Adrenal gland (tissue), 12 donors: ENCODE measurements around the gene COQ7. TPM values are rescaled to one million over a fixed set of nuclear protein-coding genes. Genes with fewer than 3 reads are reported as not detected.

Experiments
- DNase-seq, 7 donors: peaks; one replicate each; pipeline ENCODE4 v3.0.0-alpha.2; 2019 to 2020
- H3K27ac ChIP-seq, 5 donors: fragments of 200-600 bp; sonication (generic) in 4 of 5; 1 replicate in 3 of 5; 2 replicates in 2 of 5; pipeline versions ENCODE4 v1.5.1 to v1.8.0; 2016 to 2020; ENCODE audit warnings: mild to moderate bottlenecking in 1 of 5
- H3K27me3 ChIP-seq: fragments of 200-600 bp; 2 replicates; pipeline ENCODE4 v1.8.0; 2021
- H3K36me3 ChIP-seq, 2 donors: fragments of 200-600 bp; replicated peaks in 1 of 2; 1 replicate in 1 of 2; 2 replicates in 1 of 2; pipeline versions ENCODE4 v1.5.1 to v1.8.0; 2018 to 2022
- H3K4me1 ChIP-seq, 2 donors: fragments of 200-600 bp; replicated peaks in 1 of 2; 1 replicate in 1 of 2; 2 replicates in 1 of 2; pipeline versions ENCODE4 v1.5.1 to v1.8.0; 2018 to 2021
- H3K4me3 ChIP-seq, 4 donors: fragments of 200-600 bp; sonication (generic) in 3 of 4; one replicate each; pipeline ENCODE4 v1.5.1; 2016 to 2018
- H3K9me3 ChIP-seq, 3 donors: fragments of 200-600 bp; sonication (generic) in 1 of 3; replicated peaks in 1 of 3; 1 replicate in 2 of 3; 2 replicates in 1 of 3; pipeline versions ENCODE4 v1.5.1 to v1.8.0; 2016 to 2021
- CTCF ChIP-seq, 6 experiments: fragments of 450-650 bp in 4 of 6; fragments of 200-600 bp in 2 of 6; sonication (generic) in 1 of 6; IDR thresholded peaks; 1 replicate in 5 of 6; 2 replicates in 1 of 6; pipeline versions ENCODE4 v1.5.1 to v1.8.0; 2016 to 2021; ENCODE audit warnings: antibody characterized with exemption in 6 of 6, mild to moderate bottlenecking in 2 of 6, moderate library complexity in 1 of 6
- POLR2A ChIP-seq, 2 donors: fragments of 450-650 bp; IDR thresholded peaks; one replicate each; pipeline ENCODE4 v1.6.1; 2017; ENCODE audit warnings: antibody characterized with exemption in 2 of 2, mild to moderate bottlenecking in 2 of 2, moderate library complexity in 1 of 2
- WGBS, 4 donors: extraction: QIAGEN DNeasy Blood & Tissue Kit in 2 of 4; methylation state at CpG; one replicate each; pipeline versions ENCODE4 v1.1.5 to v1.1.7; 2013 to 2017; 5-methylcytosine and 5-hydroxymethylcytosine counted together
- intact Hi-C, 2 donors: fragments of 100-400 bp; cut with DNase I; formaldehyde crosslinking; loops; one replicate each; pipeline versions ENCODE4 v1.14.1 to v1.15.0; 2022 to 2023
- polyA plus RNA-seq, 3 donors: library from polyadenylated mRNA; stranded (reverse); fragments of 200-250 nt in 2 of 3; fragments of 350-450 nt in 1 of 3; fragmentation: Illumina TruSeq in 1 of 3; extraction: RNeasy Lipid Tissue Mini Kit (QIAGEN cat#74804) in 1 of 3; gene quantifications; one replicate each; pipeline ENCODE4 v1.2.3, GENCODE V29; 2013 to 2014
- total RNA-seq, 9 donors: library from RNA; depleted of rRNA in 4 of 9; stranded (reverse); fragments of >200 nt in 4 of 9; fragments of 120-200 nt in 1 of 9; fragmentation: NEBNext Ultra II Directional in 1 of 9; extraction: Animal tissue kit (Norgen Biotek cat#: 25700) in 1 of 9; gene quantifications; one replicate each; pipeline versions ENCODE4 v1.1.0 to v1.2.4, GENCODE V29; 2013 to 2023
- donor health status: healthy with polysubstance abuse.
- donor health status: Bipolar disorder and iron deficiency.
- donor health status: DM: yes; HTN: yes; CAD: no.
- donor health status: DM: no; HTN: no; CAD: no.
- donor health status: DM: no; HTN: no; CAD: no.
- donor health status: DM: yes; HTN: yes; CAD: no.

Gene COQ7
- total and polyA plus RNA-seq, 12 donors: 14.9 to 41.8 (median 24.8) TPM

DNA sequence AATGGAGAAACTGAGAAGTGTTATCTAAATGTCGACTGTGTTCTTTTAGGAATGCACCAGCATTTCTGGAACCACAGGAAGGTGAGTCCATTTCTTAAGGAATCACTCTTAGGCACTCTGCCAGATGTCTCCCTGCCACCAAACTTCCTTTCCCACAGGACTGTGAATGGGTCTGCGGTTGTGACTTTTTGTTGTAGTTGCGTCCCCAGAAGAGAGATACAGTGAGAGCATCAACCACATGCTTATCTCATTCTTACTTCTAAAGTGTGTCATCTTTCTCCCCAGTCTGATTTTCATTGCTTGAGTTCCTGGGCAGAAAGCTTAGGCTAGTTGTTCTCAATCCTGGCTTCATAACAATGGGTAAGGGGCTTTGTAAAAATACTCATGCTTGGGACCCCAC lies 59.8 kb downstream of the COQ7 start:
- intact Hi-C loops: no loop called here
- WGBS, 4 donors: 73 to 79% (median 77%) methylated on average over 3 of the region's 3 CpGs
- H3K4me3 ChIP-seq: no peak overlapping the region
- peaks cover 8 to 26% of the 10 kb centered on the region in 2 donors for H3K4me1 ChIP-seq
- H3K9me3 ChIP-seq: no peaks in the 10 kb centered on the region
- H3K36me3 ChIP-seq: no peaks in the 10 kb centered on the region
- H3K27ac ChIP-seq: peak overlapping the region in 1 of 5 donors; percentile 42
- DNase-seq: no peak
- no peak for TF ChIP-seq CTCF (IDR thresholded peaks at IDR 0.05)
- no peaks in the 10 kb centered on the region for H3K27me3 ChIP-seq

DNA sequence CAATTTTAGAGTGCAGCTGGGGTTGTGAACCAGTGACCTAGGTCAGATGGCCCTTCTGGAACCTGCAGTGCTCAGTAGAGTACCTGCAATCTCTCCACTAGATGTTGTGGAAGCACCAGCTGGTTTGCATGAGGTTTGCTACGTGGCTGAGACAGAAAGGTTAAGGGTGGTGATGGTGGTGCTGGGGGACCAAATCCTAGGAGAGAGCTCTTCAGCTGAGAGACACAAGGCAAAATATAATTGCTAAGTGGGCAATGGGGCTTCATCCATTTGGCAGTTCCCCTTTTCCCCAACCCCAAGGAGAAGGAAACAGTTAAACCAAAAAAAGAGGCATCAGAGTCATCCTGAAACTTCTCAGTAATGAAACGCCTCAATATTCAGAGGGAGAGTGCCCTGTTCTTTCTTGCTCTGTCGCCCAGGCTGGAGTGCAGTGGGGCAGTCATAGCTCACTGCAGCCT lies 60.3 kb downstream of the COQ7 start:
- H3K27ac ChIP-seq: peak overlapping the region in 1 of 5 donors; percentile 42
- intact Hi-C loops: no loop called here
- DNase-seq: no peak

GRCh38 chr16:19128454-19129200 lies 61.2 kb downstream of the COQ7 start:
- Histone ChIP-seq H3K36me3 (no peaks in the 10 kb centered on the region), H3K4me3 (no peak overlapping the region), H3K27ac (no peak overlapping the region), H3K9me3 (no peaks in the 10 kb centered on the region), H3K4me1 (peaks cover 8 to 30% of the 10 kb centered on the region in 2 donors), H3K27me3 (no peaks in the 10 kb centered on the region)
- 71 to 78% (median 75%) methylated on average over 7 of the region's 7 CpGs for WGBS, 4 donors
- DNase-seq: no peak
- TF ChIP-seq CTCF (IDR thresholded peaks at IDR 0.05): no peak
- TF ChIP-seq POLR2A (IDR thresholded peaks at IDR 0.05): no peak
- intact Hi-C loops: no loop called here

More for the DNA sequence above, 60.3 kb downstream of the COQ7 start:
- Histone ChIP-seq H3K36me3 (no peaks in the 10 kb centered on the region), H3K4me1 (peaks cover 8 to 30% of the 10 kb centered on the region in 2 donors), H3K27me3 (no peaks in the 10 kb centered on the region), H3K4me3 (no peak overlapping the region), H3K9me3 (no peaks in the 10 kb centered on the region)
- 52 to 83% (median 72%) methylated on average over 3 of the region's 3 CpGs for WGBS, 4 donors
- no peak for TF ChIP-seq POLR2A (IDR thresholded peaks at IDR 0.05)
- TF ChIP-seq CTCF (IDR thresholded peaks at IDR 0.05): no peak

Other genes with a start within 250 kb of the COQ7 start
- gene SMG1, start 141.2 kb upstream of the COQ7 start, total RNA-seq: 10 to 100 TPM; 23.7 to 90.9 (median 45.7) TPM
- 10 to 100 TPM in 2 of 3 donors, 1 to 10 TPM in 1; 6.3 to 17.5 (median 14.6) TPM for gene SMG1, start 141.2 kb upstream of the COQ7 start, polyA plus RNA-seq
- gene TMC7, start 83.7 kb upstream of the COQ7 start, total RNA-seq: 1 to 10 TPM in 1 of 9 donors, under 1 TPM in 7, not detected in 1; 0.10 to 1.4 (median 0.27) TPM
- under 1 TPM; 0.13 to 0.48 (median 0.40) TPM for gene TMC7, start 83.7 kb upstream of the COQ7 start, polyA plus RNA-seq
- 100 to 1,000 TPM in 1 of 9 donors, 10 to 100 TPM in 8; 11.1 to 121 (median 57.1) TPM for gene ITPRIPL2, start 46.4 kb downstream of the COQ7 start, total RNA-seq
- gene ITPRIPL2, start 46.4 kb downstream of the COQ7 start, polyA plus RNA-seq: 10 to 100 TPM in 1 of 3 donors, 1 to 10 TPM in 2; 7.7 to 15.5 (median 8.9) TPM
- 1 to 10 TPM; 1.1 to 6.5 (median 2.5) TPM for gene SYT17, start 100.6 kb downstream of the COQ7 start, total RNA-seq
- gene SYT17, start 100.6 kb downstream of the COQ7 start, polyA plus RNA-seq: 1 to 10 TPM; 2.4 to 4.0 (median 3.6) TPM
- gene CLEC19A, start 218.1 kb downstream of the COQ7 start, total RNA-seq: under 1 TPM in 1 of 9 donors, not detected in 8; 0.06 TPM
- not detected for gene CLEC19A, start 218.1 kb downstream of the COQ7 start, polyA plus RNA-seq